H1 (cell line): ENCODE results near the gene DHRS7B.

ENCODE experiments used
- EP300 ChIP-seq, 2 experiments: IDR thresholded peaks; 1 replicate in 1 of 2; 2 replicates in 1 of 2; pipeline ENCODE4 v1.6.1; 2011 to 2012; ENCODE audit warnings: low read depth in 2 of 2, low read length in 2 of 2, mild to moderate bottlenecking in 2 of 2, borderline replicate concordance in 1 of 2, inconsistent platforms in 1 of 2, moderate library complexity in 1 of 2
- EZH2 ChIP-seq: fragments of 200-600 bp; sonication (generic); IDR thresholded peaks from 2 replicates; pipeline ENCODE4 v1.7.1; 2012; ENCODE audit warnings: low read depth, mild to moderate bottlenecking, moderate library complexity, low read length, inconsistent platforms; ENCODE audit not compliant: severe bottlenecking
- KDM1A ChIP-seq: fragments of 200-600, 300-600 bp; sonication (generic); IDR thresholded peaks from 2 replicates; pipeline ENCODE4 v1.7.1; 2016; ENCODE audit warnings: mild to moderate bottlenecking, low read length, borderline replicate concordance
- PHF8 ChIP-seq: fragments of 200-600 bp; sonication (generic); conservative IDR thresholded peaks from 2 replicates; pipeline ENCODE4 v1.7.1; 2012; ENCODE audit warnings: low read depth, mild to moderate bottlenecking, inconsistent platforms, low read length, moderate library complexity
- POLR2A ChIP-seq, 2 experiments: IDR thresholded peaks; 1 replicate in 1 of 2; 2 replicates in 1 of 2; pipeline ENCODE4 v1.6.1; 2011; ENCODE audit warnings: low read depth in 2 of 2, low read length in 2 of 2, mild to moderate bottlenecking in 2 of 2; ENCODE audit errors: control extremely low read depth in 1 of 2
- POLR2AphosphoS5 ChIP-seq: IDR thresholded peaks from 2 replicates; pipeline ENCODE4 v1.6.1; 2011; ENCODE audit warnings: low read depth, low read length
- RFX5 ChIP-seq: IDR thresholded peaks from 2 replicates; pipeline ENCODE4 v1.6.1; 2011; ENCODE audit warnings: low read depth, low read length, improper control_type of control experiment, borderline replicate concordance
- TF ChIP-seq, protein P1 (sequence below), 3 experiments: IDR thresholded peaks; 1 replicate in 2 of 3; 2 replicates in 1 of 3; pipeline versions ENCODE4 v1.5.1 to v1.6.1; 2011; ENCODE audit warnings: low read length in 3 of 3, mild to moderate bottlenecking in 3 of 3, inconsistent platforms in 2 of 3, low read depth in 1 of 3, moderate library complexity in 1 of 3; ENCODE audit not compliant: insufficient read depth in 1 of 3; ENCODE audit errors: control extremely low read depth in 1 of 3
- TF ChIP-seq, protein P2 (sequence below): IDR thresholded peaks from 2 replicates; pipeline ENCODE4 v1.6.1; 2011; ENCODE audit warnings: low read length, improper control_type of control experiment

DNA sequence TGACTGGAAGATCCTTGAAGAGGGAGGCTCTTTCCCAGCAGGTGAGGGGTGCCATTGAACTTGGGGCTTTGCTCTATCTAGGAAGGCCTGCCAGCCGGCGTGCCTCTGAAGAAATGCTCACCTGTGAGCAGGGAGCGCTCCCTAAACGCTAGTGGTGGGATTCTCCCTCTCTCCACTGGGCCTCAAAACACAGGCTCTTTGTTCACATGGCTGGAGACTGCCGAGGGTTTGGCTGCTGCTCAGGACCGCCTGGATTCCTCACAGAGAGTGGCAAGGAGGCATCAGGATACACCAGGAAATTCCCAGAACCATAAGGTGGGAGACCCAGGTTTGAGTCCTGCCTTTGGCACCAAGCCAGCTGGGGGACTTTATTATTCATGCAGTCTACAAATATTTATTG, 104.8 kb downstream of the DHRS7B start:
- no peak for TF ChIP-seq PHF8
- no peak for TF ChIP-seq POLR2A (IDR thresholded peaks at IDR 0.05; ENCODE audit: control extremely low read depth in 1 of 2, low read depth in 2 of 2, low read length in 2 of 2)
- no peak for TF ChIP-seq EZH2
- no peak for TF ChIP-seq RFX5
- TF ChIP-seq, protein P1, sequence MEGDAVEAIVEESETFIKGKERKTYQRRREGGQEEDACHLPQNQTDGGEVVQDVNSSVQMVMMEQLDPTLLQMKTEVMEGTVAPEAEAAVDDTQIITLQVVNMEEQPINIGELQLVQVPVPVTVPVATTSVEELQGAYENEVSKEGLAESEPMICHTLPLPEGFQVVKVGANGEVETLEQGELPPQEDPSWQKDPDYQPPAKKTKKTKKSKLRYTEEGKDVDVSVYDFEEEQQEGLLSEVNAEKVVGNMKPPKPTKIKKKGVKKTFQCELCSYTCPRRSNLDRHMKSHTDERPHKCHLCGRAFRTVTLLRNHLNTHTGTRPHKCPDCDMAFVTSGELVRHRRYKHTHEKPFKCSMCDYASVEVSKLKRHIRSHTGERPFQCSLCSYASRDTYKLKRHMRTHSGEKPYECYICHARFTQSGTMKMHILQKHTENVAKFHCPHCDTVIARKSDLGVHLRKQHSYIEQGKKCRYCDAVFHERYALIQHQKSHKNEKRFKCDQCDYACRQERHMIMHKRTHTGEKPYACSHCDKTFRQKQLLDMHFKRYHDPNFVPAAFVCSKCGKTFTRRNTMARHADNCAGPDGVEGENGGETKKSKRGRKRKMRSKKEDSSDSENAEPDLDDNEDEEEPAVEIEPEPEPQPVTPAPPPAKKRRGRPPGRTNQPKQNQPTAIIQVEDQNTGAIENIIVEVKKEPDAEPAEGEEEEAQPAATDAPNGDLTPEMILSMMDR (IDR thresholded peaks at IDR 0.05; ENCODE audit: control extremely low read depth in 1 of 3, insufficient read depth in 1 of 3, low read depth in 1 of 3, low read length in 3 of 3): no peak
- TF ChIP-seq POLR2AphosphoS5: no peak
- TF ChIP-seq, protein P2, sequence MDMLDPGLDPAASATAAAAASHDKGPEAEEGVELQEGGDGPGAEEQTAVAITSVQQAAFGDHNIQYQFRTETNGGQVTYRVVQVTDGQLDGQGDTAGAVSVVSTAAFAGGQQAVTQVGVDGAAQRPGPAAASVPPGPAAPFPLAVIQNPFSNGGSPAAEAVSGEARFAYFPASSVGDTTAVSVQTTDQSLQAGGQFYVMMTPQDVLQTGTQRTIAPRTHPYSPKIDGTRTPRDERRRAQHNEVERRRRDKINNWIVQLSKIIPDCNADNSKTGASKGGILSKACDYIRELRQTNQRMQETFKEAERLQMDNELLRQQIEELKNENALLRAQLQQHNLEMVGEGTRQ: no peak
- TF ChIP-seq KDM1A: no peak
- TF ChIP-seq EP300 (IDR thresholded peaks at IDR 0.05; ENCODE audit: borderline replicate concordance in 1 of 2, low read depth in 2 of 2, low read length in 2 of 2): no peak
